K562 (cell line): ENCODE data around the gene ADD1. TPM values are rescaled to one million over a fixed set of nuclear protein-coding genes. Genes with fewer than 3 reads are reported as not detected.

Experiments
- ATAC-seq: fragments of 200-7000 bp; cut with Tn5 transposase; 3 replicates; pipeline ENCODE4 v1.9.1; 2020; ENCODE audit warnings: moderate library complexity
- BruUV-seq: library from RNA; stranded (reverse); fragments of 400-500 nt; replicated peaks from 2 replicates; lab custom pipeline; 2021; lab: Mats Ljungman, UMichigan
- CTCF ChIA-PET: fragments of 300-600 bp; formaldehyde crosslinking; extraction: SDS; loops from one replicate; lab custom pipeline; 2021; ENCODE audit warnings: low intra/inter-chr PET ratio; lab: Yijun Ruan, JAX
- POLR2A ChIA-PET: fragments of 300-600, 350-650 bp; sonication (Branson Sonifier 250); formaldehyde crosslinking; extraction: SDS; loops from one replicate; lab custom pipeline; 2021; ENCODE audit warnings: antibody characterized with exemption, inconsistent platforms; lab: Yijun Ruan, JAX
- DNase-seq, 4 experiments: peaks; one replicate each; pipeline versions ENCODE4 v3.0.0 to v3.0.0-alpha.2; 2011 to 2018; ENCODE audit warnings: low spot score in 3 of 4, mixed read lengths in 3 of 4; ENCODE audit errors: extremely low read depth in 1 of 4
- FAIRE-seq: peaks from 2 replicates; lab custom pipeline; 2011; peaks lifted over from hg19 to GRCh38; lab: Jason Lieb, UNC
- H2AFZ ChIP-seq: 2 replicates; pipeline ENCODE4 v1.6.0; 2011; ENCODE audit warnings: low read depth, low read length, control low read depth, inconsistent platforms
- H3K27ac ChIP-seq: fragments of 200-600 bp; 3 replicates; pipeline ENCODE4 v1.8.0; 2011; ENCODE audit warnings: low read depth, mild to moderate bottlenecking, control low read depth, inconsistent platforms, low read length, moderate library complexity, mixed read lengths; ENCODE audit errors: extremely low read depth
- H3K27me3 ChIP-seq, 2 experiments: fragments of 300-600 bp in 1 of 2; 2 replicates in 1 of 2; 3 replicates in 1 of 2; pipeline versions ENCODE4 v1.6.0 to v1.8.0; 2011; ENCODE audit warnings: inconsistent platforms in 2 of 2, low read length in 2 of 2, mild to moderate bottlenecking in 1 of 2, mixed read lengths in 1 of 2, moderate library complexity in 1 of 2; ENCODE audit not compliant: control insufficient read depth in 2 of 2, insufficient read depth in 2 of 2
- H3K36me3 ChIP-seq: fragments of 300-600 bp; 3 replicates; pipeline ENCODE4 v1.8.0; 2011; ENCODE audit warnings: mild to moderate bottlenecking, low read length, inconsistent platforms; ENCODE audit not compliant: control insufficient read depth, insufficient read depth
- H3K4me1 ChIP-seq, 2 experiments: fragments of 200-600 bp in 1 of 2; replicated peaks in 1 of 2; 2 replicates in 1 of 2; 3 replicates in 1 of 2; pipeline versions ENCODE4 v1.5.1 to v1.8.0; 2011; ENCODE audit warnings: inconsistent platforms in 2 of 2, low read length in 2 of 2, mild to moderate bottlenecking in 1 of 2, mixed read lengths in 1 of 2, moderate library complexity in 1 of 2; ENCODE audit not compliant: control insufficient read depth in 2 of 2, insufficient read depth in 2 of 2
- H3K4me2 ChIP-seq: 2 replicates; pipeline ENCODE4 v1.6.1; 2011; ENCODE audit warnings: low read length, control low read depth, inconsistent platforms, mixed read lengths; ENCODE audit not compliant: insufficient read depth
- H3K4me3 ChIP-seq: fragments of 200-600 bp; sonication (generic), shearing (Covaris generic); 2 replicates; pipeline ENCODE4 v1.5.1; 2016; ENCODE audit warnings: control low read depth, inconsistent platforms
- H3K79me2 ChIP-seq: fragments of 200-600 bp; 3 replicates; pipeline ENCODE4 v1.8.0; 2011; ENCODE audit warnings: low read length, inconsistent platforms; ENCODE audit not compliant: control insufficient read depth, insufficient read depth
- H3K9ac ChIP-seq, 2 experiments: 2 replicates each; pipeline versions ENCODE4 v1.6.0 to v1.6.1; 2011; ENCODE audit warnings: low read depth in 2 of 2, low read length in 2 of 2, control low read depth in 1 of 2, inconsistent platforms in 1 of 2, mild to moderate bottlenecking in 1 of 2, mixed read lengths in 1 of 2; ENCODE audit not compliant: insufficient read depth in 1 of 2
- H3K9me1 ChIP-seq: one replicate; pipeline ENCODE4 v1.6.0; 2011; ENCODE audit warnings: inconsistent platforms, mild to moderate bottlenecking, low read length, moderate library complexity; ENCODE audit not compliant: control insufficient read depth, insufficient read depth
- H3K9me3 ChIP-seq: replicated peaks from 2 replicates; pipeline ENCODE4 v1.5.1; 2011; ENCODE audit warnings: low read depth, low read length, inconsistent platforms; ENCODE audit not compliant: control insufficient read depth, insufficient read depth
- H4K20me1 ChIP-seq: replicated peaks from 2 replicates; pipeline ENCODE4 v1.6.1; 2011; ENCODE audit warnings: low read length, inconsistent platforms, mixed read lengths; ENCODE audit not compliant: control insufficient read depth, insufficient read depth
- NEUROD1 ChIP-seq: fragments of 150-350 bp; IDR thresholded peaks from 2 replicates; pipeline ENCODE4 v1.6.1; 2014; ENCODE audit warnings: borderline replicate concordance, low read length, low read depth; ENCODE audit not compliant: partially characterized antibody
- PBX2 ChIP-seq, 2 experiments: IDR thresholded peaks in 1 of 2; conservative IDR thresholded peaks in 1 of 2; 2 replicates each; pipeline ENCODE4 v1.6.1; 2016; ENCODE audit warnings: low read depth in 2 of 2, mild to moderate bottlenecking in 1 of 2, missing compliant biosample characterization in 1 of 2, missing genetic modification characterization in 1 of 2, moderate library complexity in 1 of 2
- PRMT5 ChIP-seq: sonication (generic); formaldehyde crosslinking; IDR thresholded peaks from 2 replicates; pipeline ENCODE4 v1.5.0; 2020; ENCODE audit warnings: missing genetic modification reagents
- STAG1 ChIP-seq: sonication (generic); formaldehyde crosslinking; IDR thresholded peaks from 2 replicates; pipeline ENCODE4 v1.5.0; 2020; ENCODE audit warnings: missing genetic modification reagents, borderline replicate concordance
- ZNF274 ChIP-seq: IDR thresholded peaks from 2 replicates; pipeline ENCODE4 v1.6.1; 2011; ENCODE audit warnings: low read depth, mild to moderate bottlenecking, low read length, moderate library complexity, borderline replicate concordance
- ZNF696 ChIP-seq: fragments of 250-450 bp; sonication (Bioruptor Pico); conservative IDR thresholded peaks from 2 replicates; pipeline ENCODE4 v1.4.0; 2020; ENCODE audit warnings: mild to moderate bottlenecking, moderate library complexity
- WGBS: fragments of 100-300 bp; shearing (Covaris generic); methylation state at CpG from one replicate; pipeline ENCODE4 v1.1.6; 2016; ENCODE audit warnings: low coverage, mixed read lengths; ENCODE audit not compliant: insufficient coverage; ENCODE audit errors: missing lambda C conversion rate; 5-methylcytosine and 5-hydroxymethylcytosine counted together
- in situ Hi-C: fragments of 300-500 bp; cut with MboI; formaldehyde crosslinking; loops from 4 replicates; pipeline ENCODE4 v1.15.0; 2018; ENCODE audit warnings: inconsistent platforms, mixed read lengths
- intact Hi-C: fragments of 100-400 bp; cut with micrococcal nuclease; formaldehyde crosslinking; loops from 2 replicates; pipeline ENCODE4 v1.14.2; 2022
- polyA plus RNA-seq, 8 experiments: library from polyadenylated mRNA; depleted of rRNA in 4 of 8; stranded (reverse) in 5 of 8; unstranded in 3 of 8; fragments of >200 nt; fragmentation: Nextera tagmentation in 2 of 8; fragmentation: Illumina TruSeq in 1 of 8; extraction: Ambion mirVana in 2 of 8; extraction: Trizol in 1 of 8; gene quantifications; 2 replicates each; pipeline versions ENCODE4 v1.2.1 to v1.2.3, GENCODE V29; 2011 to 2014; ENCODE audit warnings: inconsistent platforms in 1 of 8, missing spikeins in 1 of 8
- total RNA-seq, 7 experiments: library from RNA; depleted of rRNA in 6 of 7; stranded (reverse); fragments of >200 nt in 6 of 7; fragmentation: Illumina TruSeq in 2 of 7; extraction: Trizol in 2 of 7; gene quantifications; 2 replicates each; pipeline versions ENCODE4 v1.2.1 to v1.2.3, GENCODE V29; 2011 to 2021; ENCODE audit warnings: low replicate concordance in 1 of 7
- TF ChIP-seq, protein P1 (sequence below), 2 experiments: fragments of 450-650 bp in 1 of 2; sonication (generic) in 1 of 2; formaldehyde crosslinking in 1 of 2; IDR thresholded peaks; 2 replicates each; pipeline versions ENCODE4 v1.7.1 to v1.9.0; 2016 to 2022; ENCODE audit warnings: inconsistent platforms in 1 of 2, mild to moderate bottlenecking in 1 of 2, missing genetic modification reagents in 1 of 2

The ADD1 gene
- total and polyA plus RNA-seq, 9 of the 15 experiments (the other 6 are each of a cell fraction or from before 2014, with no cell fraction given): 17.5 to 153 (median 74.0) TPM

- intact Hi-C loops: loop anchor here (5.0 kb wide), 2 partner anchors 48 to 73 kb away; partner anchors contain the start of gene ADD1
- TF ChIP-seq, protein P1, sequence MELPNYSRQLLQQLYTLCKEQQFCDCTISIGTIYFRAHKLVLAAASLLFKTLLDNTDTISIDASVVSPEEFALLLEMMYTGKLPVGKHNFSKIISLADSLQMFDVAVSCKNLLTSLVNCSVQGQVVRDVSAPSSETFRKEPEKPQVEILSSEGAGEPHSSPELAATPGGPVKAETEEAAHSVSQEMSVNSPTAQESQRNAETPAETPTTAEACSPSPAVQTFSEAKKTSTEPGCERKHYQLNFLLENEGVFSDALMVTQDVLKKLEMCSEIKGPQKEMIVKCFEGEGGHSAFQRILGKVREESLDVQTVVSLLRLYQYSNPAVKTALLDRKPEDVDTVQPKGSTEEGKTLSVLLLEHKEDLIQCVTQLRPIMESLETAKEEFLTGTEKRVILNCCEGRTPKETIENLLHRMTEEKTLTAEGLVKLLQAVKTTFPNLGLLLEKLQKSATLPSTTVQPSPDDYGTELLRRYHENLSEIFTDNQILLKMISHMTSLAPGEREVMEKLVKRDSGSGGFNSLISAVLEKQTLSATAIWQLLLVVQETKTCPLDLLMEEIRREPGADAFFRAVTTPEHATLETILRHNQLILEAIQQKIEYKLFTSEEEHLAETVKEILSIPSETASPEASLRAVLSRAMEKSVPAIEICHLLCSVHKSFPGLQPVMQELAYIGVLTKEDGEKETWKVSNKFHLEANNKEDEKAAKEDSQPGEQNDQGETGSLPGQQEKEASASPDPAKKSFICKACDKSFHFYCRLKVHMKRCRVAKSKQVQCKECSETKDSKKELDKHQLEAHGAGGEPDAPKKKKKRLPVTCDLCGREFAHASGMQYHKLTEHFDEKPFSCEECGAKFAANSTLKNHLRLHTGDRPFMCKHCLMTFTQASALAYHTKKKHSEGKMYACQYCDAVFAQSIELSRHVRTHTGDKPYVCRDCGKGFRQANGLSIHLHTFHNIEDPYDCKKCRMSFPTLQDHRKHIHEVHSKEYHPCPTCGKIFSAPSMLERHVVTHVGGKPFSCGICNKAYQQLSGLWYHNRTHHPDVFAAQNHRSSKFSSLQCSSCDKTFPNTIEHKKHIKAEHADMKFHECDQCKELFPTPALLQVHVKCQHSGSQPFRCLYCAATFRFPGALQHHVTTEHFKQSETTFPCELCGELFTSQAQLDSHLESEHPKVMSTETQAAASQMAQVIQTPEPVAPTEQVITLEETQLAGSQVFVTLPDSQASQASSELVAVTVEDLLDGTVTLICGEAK (IDR thresholded peaks at IDR 0.05): 0 out of 2 replicates have a peak, but pooled peaks have one; percentile 12
- TF ChIP-seq, protein P1 (CRISPR knock-in tag; IDR thresholded peaks at IDR 0.05): no peak
- TF ChIP-seq ZNF274: no peak
- no peak for TF ChIP-seq PBX2 (CRISPR knock-in tag; IDR thresholded peaks at IDR 0.05; ENCODE audit: low read depth)
- no peak for TF ChIP-seq PBX2 (tag; conservative IDR thresholded peaks at IDR 0.05; ENCODE audit: low read depth)
- no peak for TF ChIP-seq PRMT5 (CRISPR knock-in tag)
- no peak for TF ChIP-seq NEUROD1
- no peak for TF ChIP-seq ZNF696
- no peak for TF ChIP-seq STAG1
Observed at GRCh38 chr4:2794486-2795299, 49.0 kb upstream of the ADD1 start.

More at GRCh38 chr4:2794486-2795299, 49.0 kb upstream of the ADD1 start:
- Histone ChIP-seq H3K9me3 (no peaks in the 10 kb centered on the region), H4K20me1 (no peaks in the 10 kb centered on the region; the same call in 1 of the 2 replicates), H3K4me1 (peaks cover 15 to 100% of the 10 kb centered on the region in 2 experiments), H3K4me2 (peak overlapping the region; percentile 68), H3K36me3 (no peaks in the 10 kb centered on the region), H3K27me3 (no peaks in the 10 kb centered on the region), H3K27ac (peak overlapping the region; percentile 39; the same call in 1 of the 3 replicates), H2AFZ (peak overlapping the region; percentile 58; the same call in 1 of the 2 replicates), H3K9me1 (no peaks in the 10 kb centered on the region), H3K9ac (peak overlapping the region; percentile 48 to 90; a peak in 3 of 4 replicates), H3K79me2 (no peaks in the 10 kb centered on the region; the same call in 2 of the 3 replicates), H3K4me3 (peak overlapping the region; percentile 50; the same call in 1 of the 2 replicates)
- in situ Hi-C loops: no loop called here
- FAIRE-seq (peak; percentile 62), ATAC-seq (peak; percentile 17), DNase-seq (peak in 1 of 4 experiments; percentile 62)
- WGBS: 55% methylated on average over 9 of the region's 11 CpGs
- no TSS peak for BruUV-seq
- POLR2A ChIA-PET: interaction anchor here (1.3 kb wide), 1 partner anchor 9 kb away, joined by 8 read pairs; no protein-coding TSS in a partner anchor
- CTCF ChIA-PET: no interaction called here
